HepG2 (cell line): ENCODE results near the gene SLC1A4. TPM values are rescaled to one million over a fixed set of nuclear protein-coding genes. Genes with fewer than 3 reads are reported as not detected.

Experiments
- CC2D1A ChIP-seq: sonication (generic); formaldehyde crosslinking; IDR thresholded peaks from 2 replicates; pipeline ENCODE4 v1.8.1; 2023; ENCODE audit warnings: mild to moderate bottlenecking, missing genetic modification reagents
- CENPT ChIP-seq: sonication (generic); formaldehyde crosslinking; IDR thresholded peaks from 2 replicates; pipeline ENCODE4 v1.8.0; 2022; ENCODE audit warnings: low read depth, mild to moderate bottlenecking, moderate library complexity, missing genetic modification reagents
- MTA1 ChIP-seq: sonication (generic); formaldehyde crosslinking; IDR thresholded peaks from 2 replicates; pipeline ENCODE4 v1.4.0; 2020; ENCODE audit warnings: missing genetic modification reagents, mild to moderate bottlenecking, borderline replicate concordance
- THAP11 ChIP-seq: IDR thresholded peaks from 2 replicates; pipeline ENCODE4 v1.6.1; 2016; ENCODE audit warnings: missing biosample characterization, missing genetic modification reagents
- ZNF274 ChIP-seq: sonication (generic); formaldehyde crosslinking; IDR thresholded peaks from 2 replicates; pipeline ENCODE4 v1.5.1; 2020; ENCODE audit warnings: mild to moderate bottlenecking, missing genetic modification reagents
- ZNF543 ChIP-seq: sonication (generic); formaldehyde crosslinking; IDR thresholded peaks from 2 replicates; pipeline ENCODE4 v1.4.0; 2020; ENCODE audit warnings: mild to moderate bottlenecking, missing genetic modification reagents
- polyA plus RNA-seq, 8 experiments: library from polyadenylated mRNA; depleted of rRNA in 3 of 8; stranded (reverse) in 7 of 8; unstranded in 1 of 8; fragments of >200 nt; fragmentation: Illumina TruSeq in 4 of 8; extraction: Trizol in 4 of 8; gene quantifications; 2 replicates each; pipeline versions ENCODE4 v1.2.1 to v1.2.3, GENCODE V29; 2011 to 2016; ENCODE audit warnings: low read depth in 4 of 8, missing spikeins in 1 of 8, mixed read lengths in 1 of 8; ENCODE audit not compliant: insufficient read depth in 1 of 8
- total RNA-seq, 5 experiments: library from RNA; depleted of rRNA; stranded (reverse); fragments of >200 nt; fragmentation: Illumina TruSeq; extraction: Trizol; gene quantifications; 2 replicates each; pipeline ENCODE4 v1.2.3, GENCODE V29; 2016; ENCODE audit warnings: low read depth in 1 of 5
- TF ChIP-seq, protein P1 (sequence below): sonication (generic); formaldehyde crosslinking; IDR thresholded peaks from 2 replicates; pipeline ENCODE4 v1.4.0; 2020; ENCODE audit warnings: missing genetic modification reagents, borderline replicate concordance
- TF ChIP-seq, protein P2 (sequence below): sonication (generic); formaldehyde crosslinking; IDR thresholded peaks from 2 replicates; pipeline ENCODE4 v1.4.0; 2020; ENCODE audit warnings: missing genetic modification reagents
- TF ChIP-seq, protein P3 (sequence below): sonication (generic); formaldehyde crosslinking; IDR thresholded peaks from 2 replicates; pipeline ENCODE4 v1.4.0; 2020; ENCODE audit warnings: missing genetic modification reagents
- TF ChIP-seq, protein P4 (sequence below): sonication (generic); formaldehyde crosslinking; IDR thresholded peaks from 2 replicates; pipeline ENCODE4 v1.8.1; 2022; ENCODE audit warnings: low read depth, mild to moderate bottlenecking, missing genetic modification reagents
- TF ChIP-seq, protein P5 (sequence below): sonication (generic); formaldehyde crosslinking; IDR thresholded peaks from 2 replicates; pipeline ENCODE4 v1.8.0; 2022; ENCODE audit warnings: mild to moderate bottlenecking, missing genetic modification reagents

The SLC1A4 gene
- total and polyA plus RNA-seq, 2 of the 13 experiments (the other 11 are each of a cell fraction or from before 2014, with no cell fraction given): 21.0 to 39.6 TPM

DNA sequence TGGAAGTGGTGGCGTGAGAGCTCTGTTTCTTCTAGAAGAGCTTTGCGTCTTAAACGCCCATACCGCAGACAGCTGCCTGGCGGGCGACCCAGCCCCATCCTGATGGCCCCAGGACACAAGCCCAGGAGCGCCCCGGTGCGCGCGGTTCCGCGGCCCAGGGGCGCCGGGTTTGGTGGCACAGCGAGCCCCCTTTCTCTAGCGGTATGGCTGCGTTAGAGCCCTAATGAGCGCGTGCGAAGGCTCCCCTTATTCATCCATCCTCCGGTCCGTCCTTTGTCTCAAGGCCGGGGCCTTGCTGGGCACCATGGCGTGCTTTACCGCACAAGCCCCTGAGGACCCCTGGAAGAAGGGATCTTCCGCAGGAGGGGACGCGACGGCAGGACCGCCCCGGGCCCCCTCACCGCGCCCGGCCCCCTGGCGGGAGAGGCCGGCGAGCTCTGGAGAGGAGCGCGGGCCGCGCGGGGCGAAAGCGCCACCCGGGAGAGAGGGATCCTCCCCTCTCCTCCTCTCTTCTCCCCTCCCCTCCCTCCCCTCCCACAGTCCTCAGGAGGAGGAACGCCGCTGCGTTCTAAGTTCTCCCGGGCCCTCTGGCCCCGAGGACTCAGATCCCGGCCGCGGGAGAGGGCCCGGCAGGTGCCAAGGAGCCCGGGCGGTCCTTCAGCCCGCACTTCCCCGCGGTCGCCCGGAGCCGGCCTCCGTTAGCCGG is 626 bp upstream of the SLC1A4 start (continued):
- TF ChIP-seq, protein P1, sequence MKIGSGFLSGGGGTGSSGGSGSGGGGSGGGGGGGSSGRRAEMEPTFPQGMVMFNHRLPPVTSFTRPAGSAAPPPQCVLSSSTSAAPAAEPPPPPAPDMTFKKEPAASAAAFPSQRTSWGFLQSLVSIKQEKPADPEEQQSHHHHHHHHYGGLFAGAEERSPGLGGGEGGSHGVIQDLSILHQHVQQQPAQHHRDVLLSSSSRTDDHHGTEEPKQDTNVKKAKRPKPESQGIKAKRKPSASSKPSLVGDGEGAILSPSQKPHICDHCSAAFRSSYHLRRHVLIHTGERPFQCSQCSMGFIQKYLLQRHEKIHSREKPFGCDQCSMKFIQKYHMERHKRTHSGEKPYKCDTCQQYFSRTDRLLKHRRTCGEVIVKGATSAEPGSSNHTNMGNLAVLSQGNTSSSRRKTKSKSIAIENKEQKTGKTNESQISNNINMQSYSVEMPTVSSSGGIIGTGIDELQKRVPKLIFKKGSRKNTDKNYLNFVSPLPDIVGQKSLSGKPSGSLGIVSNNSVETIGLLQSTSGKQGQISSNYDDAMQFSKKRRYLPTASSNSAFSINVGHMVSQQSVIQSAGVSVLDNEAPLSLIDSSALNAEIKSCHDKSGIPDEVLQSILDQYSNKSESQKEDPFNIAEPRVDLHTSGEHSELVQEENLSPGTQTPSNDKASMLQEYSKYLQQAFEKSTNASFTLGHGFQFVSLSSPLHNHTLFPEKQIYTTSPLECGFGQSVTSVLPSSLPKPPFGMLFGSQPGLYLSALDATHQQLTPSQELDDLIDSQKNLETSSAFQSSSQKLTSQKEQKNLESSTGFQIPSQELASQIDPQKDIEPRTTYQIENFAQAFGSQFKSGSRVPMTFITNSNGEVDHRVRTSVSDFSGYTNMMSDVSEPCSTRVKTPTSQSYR (CRISPR knock-in tag): peak; percentile 50; the same call in 1 of the 2 replicates
- TF ChIP-seq ZNF274 (CRISPR knock-in tag) (0 out of 2 replicates have a peak, but pooled peaks have one; percentile 22), CENPT (CRISPR knock-in tag) (0 out of 2 replicates have a peak, but pooled peaks have one; percentile 37), ZNF543 (0 out of 2 replicates have a peak, but pooled peaks have one; percentile 54), CC2D1A (no peak), THAP11 (CRISPR knock-in tag) (peak; percentile 30; the same call in 1 of the 2 replicates), MTA1 (CRISPR knock-in tag) (peak; percentile 78; the same call in 1 of the 2 replicates)
- TF ChIP-seq, protein P2, sequence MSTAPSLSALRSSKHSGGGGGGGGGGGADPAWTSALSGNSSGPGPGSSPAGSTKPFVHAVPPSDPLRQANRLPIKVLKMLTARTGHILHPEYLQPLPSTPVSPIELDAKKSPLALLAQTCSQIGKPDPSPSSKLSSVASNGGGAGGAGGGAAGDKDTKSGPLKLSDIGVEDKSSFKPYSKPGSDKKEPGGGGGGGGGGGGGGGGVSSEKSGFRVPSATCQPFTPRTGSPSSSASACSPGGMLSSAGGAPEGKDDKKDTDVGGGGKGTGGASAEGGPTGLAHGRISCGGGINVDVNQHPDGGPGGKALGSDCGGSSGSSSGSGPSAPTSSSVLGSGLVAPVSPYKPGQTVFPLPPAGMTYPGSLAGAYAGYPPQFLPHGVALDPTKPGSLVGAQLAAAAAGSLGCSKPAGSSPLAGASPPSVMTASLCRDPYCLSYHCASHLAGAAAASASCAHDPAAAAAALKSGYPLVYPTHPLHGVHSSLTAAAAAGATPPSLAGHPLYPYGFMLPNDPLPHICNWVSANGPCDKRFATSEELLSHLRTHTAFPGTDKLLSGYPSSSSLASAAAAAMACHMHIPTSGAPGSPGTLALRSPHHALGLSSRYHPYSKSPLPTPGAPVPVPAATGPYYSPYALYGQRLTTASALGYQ (CRISPR knock-in tag): no peak
- TF ChIP-seq, protein P3, sequence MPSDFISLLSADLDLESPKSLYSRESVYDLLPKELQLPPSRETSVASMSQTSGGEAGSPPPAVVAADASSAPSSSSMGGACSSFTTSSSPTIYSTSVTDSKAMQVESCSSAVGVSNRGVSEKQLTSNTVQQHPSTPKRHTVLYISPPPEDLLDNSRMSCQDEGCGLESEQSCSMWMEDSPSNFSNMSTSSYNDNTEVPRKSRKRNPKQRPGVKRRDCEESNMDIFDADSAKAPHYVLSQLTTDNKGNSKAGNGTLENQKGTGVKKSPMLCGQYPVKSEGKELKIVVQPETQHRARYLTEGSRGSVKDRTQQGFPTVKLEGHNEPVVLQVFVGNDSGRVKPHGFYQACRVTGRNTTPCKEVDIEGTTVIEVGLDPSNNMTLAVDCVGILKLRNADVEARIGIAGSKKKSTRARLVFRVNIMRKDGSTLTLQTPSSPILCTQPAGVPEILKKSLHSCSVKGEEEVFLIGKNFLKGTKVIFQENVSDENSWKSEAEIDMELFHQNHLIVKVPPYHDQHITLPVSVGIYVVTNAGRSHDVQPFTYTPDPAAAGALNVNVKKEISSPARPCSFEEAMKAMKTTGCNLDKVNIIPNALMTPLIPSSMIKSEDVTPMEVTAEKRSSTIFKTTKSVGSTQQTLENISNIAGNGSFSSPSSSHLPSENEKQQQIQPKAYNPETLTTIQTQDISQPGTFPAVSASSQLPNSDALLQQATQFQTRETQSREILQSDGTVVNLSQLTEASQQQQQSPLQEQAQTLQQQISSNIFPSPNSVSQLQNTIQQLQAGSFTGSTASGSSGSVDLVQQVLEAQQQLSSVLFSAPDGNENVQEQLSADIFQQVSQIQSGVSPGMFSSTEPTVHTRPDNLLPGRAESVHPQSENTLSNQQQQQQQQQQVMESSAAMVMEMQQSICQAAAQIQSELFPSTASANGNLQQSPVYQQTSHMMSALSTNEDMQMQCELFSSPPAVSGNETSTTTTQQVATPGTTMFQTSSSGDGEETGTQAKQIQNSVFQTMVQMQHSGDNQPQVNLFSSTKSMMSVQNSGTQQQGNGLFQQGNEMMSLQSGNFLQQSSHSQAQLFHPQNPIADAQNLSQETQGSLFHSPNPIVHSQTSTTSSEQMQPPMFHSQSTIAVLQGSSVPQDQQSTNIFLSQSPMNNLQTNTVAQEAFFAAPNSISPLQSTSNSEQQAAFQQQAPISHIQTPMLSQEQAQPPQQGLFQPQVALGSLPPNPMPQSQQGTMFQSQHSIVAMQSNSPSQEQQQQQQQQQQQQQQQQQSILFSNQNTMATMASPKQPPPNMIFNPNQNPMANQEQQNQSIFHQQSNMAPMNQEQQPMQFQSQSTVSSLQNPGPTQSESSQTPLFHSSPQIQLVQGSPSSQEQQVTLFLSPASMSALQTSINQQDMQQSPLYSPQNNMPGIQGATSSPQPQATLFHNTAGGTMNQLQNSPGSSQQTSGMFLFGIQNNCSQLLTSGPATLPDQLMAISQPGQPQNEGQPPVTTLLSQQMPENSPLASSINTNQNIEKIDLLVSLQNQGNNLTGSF (CRISPR knock-in tag): 0 out of 2 replicates have a peak, but pooled peaks have one; percentile 40
- TF ChIP-seq, protein P4, sequence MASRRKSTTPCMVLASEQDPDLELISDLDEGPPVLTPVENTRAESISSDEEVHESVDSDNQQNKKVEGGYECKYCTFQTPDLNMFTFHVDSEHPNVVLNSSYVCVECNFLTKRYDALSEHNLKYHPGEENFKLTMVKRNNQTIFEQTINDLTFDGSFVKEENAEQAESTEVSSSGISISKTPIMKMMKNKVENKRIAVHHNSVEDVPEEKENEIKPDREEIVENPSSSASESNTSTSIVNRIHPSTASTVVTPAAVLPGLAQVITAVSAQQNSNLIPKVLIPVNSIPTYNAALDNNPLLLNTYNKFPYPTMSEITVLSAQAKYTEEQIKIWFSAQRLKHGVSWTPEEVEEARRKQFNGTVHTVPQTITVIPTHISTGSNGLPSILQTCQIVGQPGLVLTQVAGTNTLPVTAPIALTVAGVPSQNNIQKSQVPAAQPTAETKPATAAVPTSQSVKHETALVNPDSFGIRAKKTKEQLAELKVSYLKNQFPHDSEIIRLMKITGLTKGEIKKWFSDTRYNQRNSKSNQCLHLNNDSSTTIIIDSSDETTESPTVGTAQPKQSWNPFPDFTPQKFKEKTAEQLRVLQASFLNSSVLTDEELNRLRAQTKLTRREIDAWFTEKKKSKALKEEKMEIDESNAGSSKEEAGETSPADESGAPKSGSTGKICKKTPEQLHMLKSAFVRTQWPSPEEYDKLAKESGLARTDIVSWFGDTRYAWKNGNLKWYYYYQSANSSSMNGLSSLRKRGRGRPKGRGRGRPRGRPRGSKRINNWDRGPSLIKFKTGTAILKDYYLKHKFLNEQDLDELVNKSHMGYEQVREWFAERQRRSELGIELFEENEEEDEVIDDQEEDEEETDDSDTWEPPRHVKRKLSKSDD: peak; percentile 49; the same call in 1 of the 2 replicates
- TF ChIP-seq, protein P5, sequence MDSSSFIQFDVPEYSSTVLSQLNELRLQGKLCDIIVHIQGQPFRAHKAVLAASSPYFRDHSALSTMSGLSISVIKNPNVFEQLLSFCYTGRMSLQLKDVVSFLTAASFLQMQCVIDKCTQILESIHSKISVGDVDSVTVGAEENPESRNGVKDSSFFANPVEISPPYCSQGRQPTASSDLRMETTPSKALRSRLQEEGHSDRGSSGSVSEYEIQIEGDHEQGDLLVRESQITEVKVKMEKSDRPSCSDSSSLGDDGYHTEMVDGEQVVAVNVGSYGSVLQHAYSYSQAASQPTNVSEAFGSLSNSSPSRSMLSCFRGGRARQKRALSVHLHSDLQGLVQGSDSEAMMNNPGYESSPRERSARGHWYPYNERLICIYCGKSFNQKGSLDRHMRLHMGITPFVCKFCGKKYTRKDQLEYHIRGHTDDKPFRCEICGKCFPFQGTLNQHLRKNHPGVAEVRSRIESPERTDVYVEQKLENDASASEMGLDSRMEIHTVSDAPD (CRISPR knock-in tag): 0 out of 2 replicates have a peak, but pooled peaks have one; percentile 37
